CD4-positive, alpha-beta T cell (primary cell): ENCODE measurements around the gene ARHGAP26. TPM values are rescaled to one million over a fixed set of nuclear protein-coding genes. Genes with fewer than 3 reads are reported as not detected.

Experiments used
- ATAC-seq: fragments of 200-7000 bp; cut with Tn5 transposase; one replicate; pipeline ENCODE4 v1.10.0; 2022; ENCODE audit warnings: mild to moderate bottlenecking; ENCODE audit not compliant: poor library complexity
- CTCF ChIA-PET: fragments of 350-600 bp; sonication (Branson Sonifier 250); formaldehyde crosslinking; loops from one replicate; lab custom pipeline; 2021; ENCODE audit warnings: antibody characterized with exemption, inconsistent platforms; lab: Charles Lee
- POLR2A ChIA-PET: fragments of 350-600 bp; sonication (Branson Sonifier 250); formaldehyde crosslinking; loops from one replicate; lab custom pipeline; 2021; ENCODE audit warnings: antibody characterized with exemption, inconsistent platforms; lab: Charles Lee
- DNase-seq, 14 experiments: peaks; one replicate each; pipeline ENCODE4 v3.0.0-alpha.2; 2013 to 2020; ENCODE audit warnings: mixed read lengths in 2 of 14
- H3K27ac ChIP-seq, 2 donors: one replicate each; pipeline versions ENCODE4 v1.5.1 to v1.7.0; 2013; ENCODE audit warnings: low read length in 2 of 2, low read depth in 1 of 2, mild to moderate bottlenecking in 1 of 2
- H3K27me3 ChIP-seq, 2 experiments: 1 replicate in 1 of 2; 2 replicates in 1 of 2; pipeline versions ENCODE4 v1.6.1 to v1.7.0; 2013; ENCODE audit warnings: low read length in 2 of 2, control low read depth in 1 of 2, mild to moderate bottlenecking in 1 of 2, moderate library complexity in 1 of 2; ENCODE audit not compliant: insufficient read depth in 2 of 2, control insufficient read depth in 1 of 2
- H3K36me3 ChIP-seq: one replicate; pipeline ENCODE4 v1.6.1; 2013; ENCODE audit warnings: low read length, control low read depth; ENCODE audit not compliant: insufficient read depth
- H3K4me1 ChIP-seq: one replicate; pipeline ENCODE4 v1.6.1; 2013; ENCODE audit warnings: low read length, control low read depth; ENCODE audit not compliant: insufficient read depth
- H3K4me3 ChIP-seq: one replicate; pipeline ENCODE4 v1.5.1; 2013; ENCODE audit warnings: mild to moderate bottlenecking, low read length, moderate library complexity
- H3K9me3 ChIP-seq, 2 experiments: 1 replicate in 1 of 2; 2 replicates in 1 of 2; pipeline versions ENCODE4 v1.6.1 to v1.7.0; 2013; ENCODE audit warnings: low read length in 2 of 2, mild to moderate bottlenecking in 2 of 2, control low read depth in 1 of 2, moderate library complexity in 1 of 2; ENCODE audit not compliant: control insufficient read depth in 1 of 2, insufficient read depth in 1 of 2
- H3K27ac Mint-ChIP-seq: one replicate; pipeline ENCODE4 v1.8.0; 2020; ENCODE audit warnings: mixed read lengths
- H3K27me3 Mint-ChIP-seq: one replicate; pipeline ENCODE4 v1.8.0; 2021; ENCODE audit warnings: mixed read lengths
- H3K36me3 Mint-ChIP-seq: one replicate; pipeline ENCODE4 v1.8.0; 2021; ENCODE audit warnings: low read depth, mixed read lengths
- H3K4me1 Mint-ChIP-seq: one replicate; pipeline ENCODE4 v1.8.0; 2021; ENCODE audit warnings: low read depth, mixed read lengths
- H3K4me3 Mint-ChIP-seq: one replicate; pipeline ENCODE4 v1.8.0; 2020; ENCODE audit warnings: mild to moderate bottlenecking, mixed read lengths
- H3K9me3 Mint-ChIP-seq: one replicate; pipeline ENCODE4 v1.8.0; 2020; ENCODE audit warnings: mixed read lengths
- intact Hi-C, 2 experiments: fragments of 100-400 bp; cut with DNase I in 1 of 2; cut with micrococcal nuclease in 1 of 2; formaldehyde crosslinking; loops; one replicate each; pipeline versions ENCODE4 v1.15.1 to v1.9.0; 2023 to 2025; cut with DNase I, micrococcal nuclease
- total RNA-seq, 174 experiments: library from RNA in 2 of 174; stranded (reverse) in 2 of 174; gene quantifications; one replicate each; pipeline ENCODE4 v1.2.3 and lab custom pipeline; 2021 to 2026
- TF ChIP-seq, protein P1 (sequence below): fragments of 200-600 bp; IDR thresholded peaks from one replicate; pipeline ENCODE4 v1.8.0; 2022; ENCODE audit warnings: antibody characterized with exemption, mild to moderate bottlenecking

Gene ARHGAP26
- total RNA-seq, 2 experiments from 2014 or later: 24.9 to 27.3 TPM

DNA sequence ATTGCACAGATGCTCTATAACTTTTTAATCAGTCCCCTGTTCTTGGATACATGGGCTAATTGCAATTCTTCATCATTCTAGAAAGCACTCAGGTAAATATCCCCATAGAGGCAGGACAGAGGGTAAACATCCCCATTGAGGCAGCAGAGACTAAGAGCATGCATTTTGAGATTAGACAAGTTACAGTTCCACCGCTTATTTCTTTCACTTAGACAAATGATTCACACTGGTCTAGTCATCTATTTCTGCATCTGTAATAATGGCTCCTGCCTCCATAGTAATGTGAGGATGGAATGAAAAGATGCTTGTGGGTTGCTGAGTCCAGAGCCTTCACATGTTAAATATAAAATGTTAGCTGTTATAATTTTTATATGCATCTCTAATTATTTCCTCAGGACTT lies 276.9 kb downstream of the ARHGAP26 start:
- Histone ChIP-seq H3K4me1 (no peaks in the 10 kb centered on the region), H3K4me3 (no peak overlapping the region), H3K36me3 (peaks cover 9% of the 10 kb centered on the region), H3K9me3 (no peaks in the 10 kb centered on the region), H3K27ac (no peak overlapping the region), H3K27me3 (no peaks in the 10 kb centered on the region)
- no peak for ATAC-seq
- Mint-ChIP-seq H3K36me3 (peaks cover 46% of the 10 kb centered on the region), H3K27ac (no peak overlapping the region), H3K4me1 (peaks cover 16% of the 10 kb centered on the region), H3K9me3 (no peaks in the 10 kb centered on the region), H3K27me3 (no peaks in the 10 kb centered on the region), H3K4me3 (no peak overlapping the region)
- intact Hi-C loops: no loop called here
- no peak for DNase-seq
- TF ChIP-seq, protein P1, sequence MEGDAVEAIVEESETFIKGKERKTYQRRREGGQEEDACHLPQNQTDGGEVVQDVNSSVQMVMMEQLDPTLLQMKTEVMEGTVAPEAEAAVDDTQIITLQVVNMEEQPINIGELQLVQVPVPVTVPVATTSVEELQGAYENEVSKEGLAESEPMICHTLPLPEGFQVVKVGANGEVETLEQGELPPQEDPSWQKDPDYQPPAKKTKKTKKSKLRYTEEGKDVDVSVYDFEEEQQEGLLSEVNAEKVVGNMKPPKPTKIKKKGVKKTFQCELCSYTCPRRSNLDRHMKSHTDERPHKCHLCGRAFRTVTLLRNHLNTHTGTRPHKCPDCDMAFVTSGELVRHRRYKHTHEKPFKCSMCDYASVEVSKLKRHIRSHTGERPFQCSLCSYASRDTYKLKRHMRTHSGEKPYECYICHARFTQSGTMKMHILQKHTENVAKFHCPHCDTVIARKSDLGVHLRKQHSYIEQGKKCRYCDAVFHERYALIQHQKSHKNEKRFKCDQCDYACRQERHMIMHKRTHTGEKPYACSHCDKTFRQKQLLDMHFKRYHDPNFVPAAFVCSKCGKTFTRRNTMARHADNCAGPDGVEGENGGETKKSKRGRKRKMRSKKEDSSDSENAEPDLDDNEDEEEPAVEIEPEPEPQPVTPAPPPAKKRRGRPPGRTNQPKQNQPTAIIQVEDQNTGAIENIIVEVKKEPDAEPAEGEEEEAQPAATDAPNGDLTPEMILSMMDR: no peak
- POLR2A ChIA-PET: no interaction called here
- CTCF ChIA-PET: no interaction called here

DNA sequence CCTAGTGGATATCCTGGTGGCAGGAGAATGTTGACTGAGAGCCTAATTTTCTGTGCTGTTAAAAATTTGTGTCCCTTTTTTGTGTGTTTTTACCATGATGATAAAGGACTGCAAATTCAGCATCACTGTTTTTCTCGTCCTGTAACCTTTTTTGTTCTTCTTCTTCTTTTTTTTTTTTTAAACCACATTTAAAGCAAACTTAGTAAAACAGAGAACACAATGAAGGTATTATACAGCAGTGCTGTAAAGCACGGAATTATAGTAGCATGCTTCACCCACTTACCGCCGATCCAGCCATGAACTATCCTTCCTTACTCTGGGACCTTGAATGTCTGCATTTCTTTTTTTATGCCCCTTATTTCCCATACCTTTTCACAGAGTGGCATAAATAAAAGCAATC lies 280.0 kb downstream of the ARHGAP26 start:
- TF ChIP-seq, protein P1: no peak
- H3K4me1 Mint-ChIP-seq: peaks cover 36% of the 10 kb centered on the region
- intact Hi-C loops: no loop called here
- ATAC-seq (no peak), DNase-seq (no peak)
- ChIA-PET POLR2A (no interaction called here), CTCF (no interaction called here)
- H3K36me3 ChIP-seq: no peaks in the 10 kb centered on the region
- H3K36me3 Mint-ChIP-seq: peaks cover 31% of the 10 kb centered on the region
- no peaks in the 10 kb centered on the region for H3K27me3 ChIP-seq
- no peaks in the 10 kb centered on the region for H3K4me1 ChIP-seq
- no peak overlapping the region for H3K27ac Mint-ChIP-seq
- H3K4me3 ChIP-seq: no peak overlapping the region
- H3K9me3 ChIP-seq: no peaks in the 10 kb centered on the region
- H3K4me3 Mint-ChIP-seq: no peak overlapping the region
- H3K27me3 Mint-ChIP-seq: no peaks in the 10 kb centered on the region
- no peak overlapping the region for H3K27ac ChIP-seq
- H3K9me3 Mint-ChIP-seq: no peaks in the 10 kb centered on the region

DNA sequence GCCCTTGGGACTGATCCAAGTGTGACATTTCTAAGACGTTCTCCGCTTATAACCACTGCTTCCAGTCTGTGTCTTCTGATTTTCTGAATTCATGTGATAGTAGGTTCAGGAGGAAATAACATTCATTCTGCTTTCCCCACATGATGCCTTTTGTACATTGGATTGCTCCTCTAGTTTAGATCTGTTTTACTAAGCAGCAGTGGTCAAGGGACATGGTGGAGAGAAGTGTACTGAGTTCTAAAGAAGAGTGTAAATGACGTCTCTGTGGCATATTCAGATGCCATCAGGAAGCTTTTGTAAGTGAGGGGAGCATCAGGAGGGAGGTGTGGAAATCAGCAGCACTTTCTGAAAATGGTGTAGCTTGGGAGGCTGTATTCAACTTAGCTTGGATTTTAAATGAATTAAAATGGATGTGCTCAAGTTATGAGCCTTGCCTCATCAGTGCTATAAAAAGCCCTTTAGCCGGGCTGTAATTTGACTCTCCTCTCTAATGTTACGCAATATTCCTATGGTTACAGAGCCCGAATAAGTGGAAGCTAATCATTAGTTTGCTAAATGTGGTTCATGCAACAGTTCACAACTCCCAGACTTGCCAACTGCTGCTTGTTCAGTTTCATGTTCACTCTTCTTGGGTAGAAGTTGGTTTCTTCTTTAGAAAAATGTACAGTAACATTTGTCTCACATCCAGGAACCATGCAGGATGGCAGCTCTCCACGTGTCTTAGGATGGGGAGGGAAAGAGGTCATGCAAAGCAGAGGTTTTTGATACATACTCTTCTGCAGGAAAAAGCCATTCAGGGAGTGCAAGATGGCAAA lies 281.3 kb downstream of the ARHGAP26 start:
- Mint-ChIP-seq H3K4me1 (peaks cover 36% of the 10 kb centered on the region), H3K27me3 (no peaks in the 10 kb centered on the region), H3K27ac (no peak overlapping the region), H3K4me3 (no peak overlapping the region), H3K36me3 (peaks cover 43% of the 10 kb centered on the region), H3K9me3 (no peaks in the 10 kb centered on the region)
- Histone ChIP-seq H3K4me1 (no peaks in the 10 kb centered on the region), H3K36me3 (peaks cover 8% of the 10 kb centered on the region), H3K4me3 (no peak overlapping the region), H3K27ac (no peak overlapping the region), H3K9me3 (no peaks in the 10 kb centered on the region), H3K27me3 (no peaks in the 10 kb centered on the region)
- CTCF ChIA-PET: no interaction called here
- intact Hi-C loops: no loop called here
- no peak for ATAC-seq
- TF ChIP-seq, protein P1: no peak
- no peak for DNase-seq
- POLR2A ChIA-PET: no interaction called here
